Astrocyte (in vitro differentiated cells and primary cell): Measurements from ENCODE around the gene SUMO3. TPM values are rescaled to one million over a fixed set of nuclear protein-coding genes. Genes with fewer than 3 reads are reported as not detected.

Source experiments
- DNase-seq: peaks from one replicate; pipeline ENCODE4 v3.0.0-alpha.2; 2010; ENCODE audit warnings: low read depth
- FAIRE-seq: peaks from 2 replicates; lab custom pipeline; 2011; peaks lifted over from hg19 to GRCh38; lab: Jason Lieb, UNC
- H2AFZ ChIP-seq: 2 replicates; pipeline ENCODE4 v1.6.0; 2012; ENCODE audit warnings: low read depth, low read length, inconsistent platforms
- H3K27ac ChIP-seq: 2 replicates; pipeline ENCODE4 v1.5.1; 2011; ENCODE audit warnings: low read depth, low read length, inconsistent platforms
- H3K27me3 ChIP-seq: 2 replicates; pipeline ENCODE4 v1.6.0; 2011; ENCODE audit warnings: low read length, inconsistent platforms; ENCODE audit not compliant: insufficient read depth
- H3K36me3 ChIP-seq: 2 replicates; pipeline ENCODE4 v1.5.1; 2011; ENCODE audit warnings: low read length, inconsistent platforms; ENCODE audit not compliant: insufficient read depth
- H3K4me1 ChIP-seq: 2 replicates; pipeline ENCODE4 v1.5.1; 2011; ENCODE audit warnings: low read length, inconsistent platforms; ENCODE audit not compliant: insufficient read depth
- H3K4me2 ChIP-seq: 2 replicates; pipeline ENCODE4 v1.6.0; 2012; ENCODE audit warnings: low read length, inconsistent platforms
- H3K4me3 ChIP-seq: 2 replicates; pipeline ENCODE4 v1.5.1; 2011; ENCODE audit warnings: low read depth, mild to moderate bottlenecking, low read length, inconsistent platforms; ENCODE audit not compliant: insufficient read depth
- H3K79me2 ChIP-seq: 2 replicates; pipeline ENCODE4 v1.6.0; 2012; ENCODE audit warnings: mild to moderate bottlenecking, low read length, inconsistent platforms; ENCODE audit not compliant: insufficient read depth
- H3K9ac ChIP-seq: 2 replicates; pipeline ENCODE4 v1.6.0; 2012; ENCODE audit warnings: mild to moderate bottlenecking, low read length, inconsistent platforms
- H3K9me3 ChIP-seq: 2 replicates; pipeline ENCODE4 v1.5.1; 2012; ENCODE audit warnings: low read depth, mild to moderate bottlenecking, low read length, inconsistent platforms; ENCODE audit not compliant: insufficient read depth
- H4K20me1 ChIP-seq: 2 replicates; pipeline ENCODE4 v1.6.0; 2012; ENCODE audit warnings: low read length, inconsistent platforms; ENCODE audit not compliant: insufficient read depth
- H3K27ac Mint-ChIP-seq: one replicate; pipeline ENCODE4 v1.8.0; 2021; ENCODE audit warnings: mild to moderate bottlenecking, mixed read lengths; ENCODE audit not compliant: unreplicated experiment
- H3K27me3 Mint-ChIP-seq: one replicate; pipeline ENCODE4 v1.8.0; 2021; ENCODE audit warnings: low read depth, mixed read lengths; ENCODE audit not compliant: unreplicated experiment
- H3K36me3 Mint-ChIP-seq: one replicate; pipeline ENCODE4 v1.8.0; 2021; ENCODE audit warnings: low read depth, mixed read lengths; ENCODE audit not compliant: unreplicated experiment
- H3K4me1 Mint-ChIP-seq: one replicate; pipeline ENCODE4 v1.8.0; 2021; ENCODE audit warnings: low read depth, mixed read lengths; ENCODE audit not compliant: unreplicated experiment
- H3K4me3 Mint-ChIP-seq: one replicate; pipeline ENCODE4 v1.8.0; 2021; ENCODE audit warnings: mild to moderate bottlenecking, moderate library complexity, mixed read lengths; ENCODE audit not compliant: unreplicated experiment
- H3K9me3 Mint-ChIP-seq: one replicate; pipeline ENCODE4 v1.8.0; 2021; ENCODE audit warnings: mild to moderate bottlenecking, mixed read lengths; ENCODE audit not compliant: unreplicated experiment
- CTCF ChIP-seq: IDR thresholded peaks from 2 replicates; pipeline ENCODE4 v1.5.1; 2011; ENCODE audit warnings: low read depth, mild to moderate bottlenecking, inconsistent platforms, low read length, moderate library complexity; ENCODE audit not compliant: insufficient read depth
- EZH2 ChIP-seq: IDR thresholded peaks from 2 replicates; pipeline ENCODE4 v1.6.1; 2012; ENCODE audit warnings: mild to moderate bottlenecking, low read length, inconsistent platforms; ENCODE audit not compliant: insufficient read depth
- total RNA-seq: library from RNA; stranded (reverse); gene quantifications from 2 replicates; pipeline ENCODE4 v1.2.1, GENCODE V29; 2021

SUMO3 gene
- total RNA-seq, 1 donor from 2014 or later, result 83.5 TPM

GRCh38 chr21:44829507-44830092 lies 11.7 kb upstream of the SUMO3 start:
- no peaks in the 10 kb centered on the region for H3K4me1 ChIP-seq
- H3K4me3 Mint-ChIP-seq, result peak overlapping the region; percentile 20
- H2AFZ ChIP-seq, result no peak overlapping the region
- H3K36me3 Mint-ChIP-seq, result peaks cover 7% of the 10 kb centered on the region
- DNase-seq, result no peak
- peaks cover 26% of the 10 kb centered on the region for H3K9me3 Mint-ChIP-seq
- peaks cover 41% of the 10 kb centered on the region for H3K27me3 Mint-ChIP-seq
- H4K20me1 ChIP-seq, result no peaks in the 10 kb centered on the region
- no peaks in the 10 kb centered on the region for H3K36me3 ChIP-seq
- TF ChIP-seq EZH2, result no peak
- no peak for TF ChIP-seq CTCF
- peaks cover 2% of the 10 kb centered on the region for H3K27me3 ChIP-seq
- no peak overlapping the region for H3K27ac ChIP-seq
- H3K27ac Mint-ChIP-seq, result no peak overlapping the region
- H3K9me3 ChIP-seq, result peaks cover 20% of the 10 kb centered on the region
- no peak overlapping the region for H3K4me3 ChIP-seq
- no peaks in the 10 kb centered on the region for H3K79me2 ChIP-seq
- no peak overlapping the region for H3K9ac ChIP-seq
- no peaks in the 10 kb centered on the region for H3K4me1 Mint-ChIP-seq
- no peak overlapping the region for H3K4me2 ChIP-seq
- FAIRE-seq, result no peak

GRCh38 chr21:44828362-44829056 lies 10.6 kb upstream of the SUMO3 start:
- Histone ChIP-seq H3K9me3 (peaks cover 20% of the 10 kb centered on the region), H2AFZ (no peak overlapping the region), H3K27me3 (peaks cover 2% of the 10 kb centered on the region), H3K27ac (no peak overlapping the region), H4K20me1 (no peaks in the 10 kb centered on the region), H3K36me3 (no peaks in the 10 kb centered on the region), H3K9ac (no peak overlapping the region), H3K4me1 (no peaks in the 10 kb centered on the region), H3K4me3 (no peak overlapping the region), H3K4me2 (no peak overlapping the region), H3K79me2 (no peaks in the 10 kb centered on the region)
- peaks cover 29% of the 10 kb centered on the region for H3K9me3 Mint-ChIP-seq
- no peak overlapping the region for H3K27ac Mint-ChIP-seq
- peaks cover 34% of the 10 kb centered on the region for H3K27me3 Mint-ChIP-seq
- H3K4me1 Mint-ChIP-seq, result no peaks in the 10 kb centered on the region
- H3K4me3 Mint-ChIP-seq, result no peak overlapping the region
- TF ChIP-seq EZH2 (no peak), CTCF (no peak)
- H3K36me3 Mint-ChIP-seq, result peaks cover 5% of the 10 kb centered on the region
- DNase-seq (no peak), FAIRE-seq (no peak)

- no peak for DNase-seq
- no peaks in the 10 kb centered on the region for H3K36me3 ChIP-seq
- H3K4me3 ChIP-seq, result no peak overlapping the region
- Mint-ChIP-seq H3K4me1 (no peaks in the 10 kb centered on the region), H3K27ac (peak overlapping the region; percentile 20), H3K9me3 (peaks cover 35% of the 10 kb centered on the region), H3K36me3 (peaks cover 8% of the 10 kb centered on the region), H3K4me3 (no peak overlapping the region), H3K27me3 (peaks cover 5% of the 10 kb centered on the region)
- TF ChIP-seq EZH2 (no peak), CTCF (no peak)
- H4K20me1 ChIP-seq, result no peaks in the 10 kb centered on the region
- H2AFZ ChIP-seq, result no peak overlapping the region
- H3K9me3 ChIP-seq, result peaks cover 22% of the 10 kb centered on the region
- H3K27ac ChIP-seq, result no peak overlapping the region
- H3K27me3 ChIP-seq, result no peaks in the 10 kb centered on the region
- no peaks in the 10 kb centered on the region for H3K79me2 ChIP-seq
- no peak overlapping the region for H3K4me2 ChIP-seq
- H3K9ac ChIP-seq, result no peak overlapping the region
- no peaks in the 10 kb centered on the region for H3K4me1 ChIP-seq
- FAIRE-seq, result no peak
These were observed 5.4 kb upstream of the SUMO3 start for GRCh38 chr21:44823179-44823660.
